ENCODE data around the gene AUTS2. TPM values are rescaled to one million over a fixed set of nuclear protein-coding genes. Genes with fewer than 3 reads are reported as not detected.

The AUTS2 gene
- total RNA-seq, 1 donor from 2014 or later = 9.9 TPM

DNA sequence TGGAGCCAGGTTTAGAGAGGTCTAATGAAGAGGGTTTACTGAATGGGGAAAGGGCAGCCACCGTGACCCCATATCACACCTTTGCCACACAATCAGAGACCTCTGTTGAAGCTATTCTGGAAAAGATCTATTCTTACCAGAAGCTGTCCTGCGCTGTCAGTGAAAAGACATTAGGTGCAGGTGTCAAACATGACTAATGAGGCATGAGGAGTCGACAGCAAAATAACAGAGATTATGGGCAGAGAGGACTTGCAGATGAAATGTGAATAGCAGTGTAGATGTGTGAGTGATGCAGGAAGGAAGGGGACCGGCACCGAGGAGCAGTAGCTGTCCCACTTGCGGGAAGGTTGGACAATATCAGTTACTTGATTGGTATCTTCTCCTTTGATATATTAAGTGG lies 906.0 kb downstream of the AUTS2 start:
- no peaks in the 10 kb centered on the region for H3K36me3 ChIP-seq (ENCODE audit: control insufficient read depth, insufficient read depth, low read length)
- no peak overlapping the region for H3K4me3 ChIP-seq (ENCODE audit: low read depth, low read length)
- no peaks in the 10 kb centered on the region for H3K27me3 ChIP-seq (ENCODE audit: control insufficient read depth, insufficient read depth, low read length)
- TF ChIP-seq, protein P1, sequence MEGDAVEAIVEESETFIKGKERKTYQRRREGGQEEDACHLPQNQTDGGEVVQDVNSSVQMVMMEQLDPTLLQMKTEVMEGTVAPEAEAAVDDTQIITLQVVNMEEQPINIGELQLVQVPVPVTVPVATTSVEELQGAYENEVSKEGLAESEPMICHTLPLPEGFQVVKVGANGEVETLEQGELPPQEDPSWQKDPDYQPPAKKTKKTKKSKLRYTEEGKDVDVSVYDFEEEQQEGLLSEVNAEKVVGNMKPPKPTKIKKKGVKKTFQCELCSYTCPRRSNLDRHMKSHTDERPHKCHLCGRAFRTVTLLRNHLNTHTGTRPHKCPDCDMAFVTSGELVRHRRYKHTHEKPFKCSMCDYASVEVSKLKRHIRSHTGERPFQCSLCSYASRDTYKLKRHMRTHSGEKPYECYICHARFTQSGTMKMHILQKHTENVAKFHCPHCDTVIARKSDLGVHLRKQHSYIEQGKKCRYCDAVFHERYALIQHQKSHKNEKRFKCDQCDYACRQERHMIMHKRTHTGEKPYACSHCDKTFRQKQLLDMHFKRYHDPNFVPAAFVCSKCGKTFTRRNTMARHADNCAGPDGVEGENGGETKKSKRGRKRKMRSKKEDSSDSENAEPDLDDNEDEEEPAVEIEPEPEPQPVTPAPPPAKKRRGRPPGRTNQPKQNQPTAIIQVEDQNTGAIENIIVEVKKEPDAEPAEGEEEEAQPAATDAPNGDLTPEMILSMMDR (IDR thresholded peaks at IDR 0.05; ENCODE audit: insufficient read depth, low read length, poor library complexity, severe bottlenecking) = no peak
- no peak for DNase-seq (ENCODE audit: low read depth)

DNA sequence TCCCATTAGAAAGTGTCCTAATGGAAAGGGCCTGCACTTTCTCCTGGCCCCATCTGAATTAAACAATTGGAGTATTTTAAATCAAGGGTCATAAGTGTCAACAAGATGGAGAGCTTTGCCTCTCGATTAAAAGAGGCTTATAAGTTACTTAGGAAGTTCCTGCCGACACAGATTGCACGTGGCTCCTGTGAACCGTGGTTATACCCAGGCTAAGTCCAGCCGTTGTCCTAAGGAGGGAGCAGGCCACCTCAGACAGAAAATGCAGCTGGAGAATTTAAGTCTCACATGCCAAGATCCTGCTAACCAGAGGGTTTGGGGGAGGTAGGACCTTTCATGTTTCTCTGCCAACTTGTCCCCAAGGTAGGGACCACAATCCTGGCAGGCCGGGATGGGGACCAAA lies 907.2 kb downstream of the AUTS2 start:
- H3K27me3 ChIP-seq (ENCODE audit: control insufficient read depth, insufficient read depth, low read length) = no peaks in the 10 kb centered on the region
- H3K4me3 ChIP-seq (ENCODE audit: low read depth, low read length) = no peak overlapping the region
- H3K36me3 ChIP-seq (ENCODE audit: control insufficient read depth, insufficient read depth, low read length) = no peaks in the 10 kb centered on the region
- TF ChIP-seq, protein P1 (IDR thresholded peaks at IDR 0.05; ENCODE audit: insufficient read depth, low read length, poor library complexity, severe bottlenecking) = no peak
- DNase-seq (ENCODE audit: low read depth) = no peak

DNA sequence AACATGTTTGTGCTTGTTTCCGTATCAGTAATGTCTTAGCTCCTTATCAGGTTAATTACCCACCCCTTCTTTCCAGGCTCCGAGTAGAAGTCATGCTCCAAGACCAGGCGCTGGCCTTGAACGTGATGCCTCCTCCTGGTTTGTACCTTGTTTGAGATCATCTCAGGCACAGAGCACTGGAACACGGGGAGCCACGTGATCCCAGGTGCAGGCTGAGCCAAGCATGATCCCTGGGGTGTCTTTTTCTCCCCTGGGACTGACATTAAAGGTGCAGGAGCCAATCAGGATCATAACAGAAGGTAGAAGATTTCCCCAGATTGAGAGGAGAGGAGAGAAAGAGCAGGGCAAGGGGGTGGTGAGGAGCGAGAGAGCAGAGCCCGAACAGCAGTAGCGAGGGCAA lies 907.6 kb downstream of the AUTS2 start:
- Histone ChIP-seq H3K4me3 (ENCODE audit: low read depth, low read length) (no peak overlapping the region), H3K27me3 (ENCODE audit: control insufficient read depth, insufficient read depth, low read length) (no peaks in the 10 kb centered on the region), H3K36me3 (ENCODE audit: control insufficient read depth, insufficient read depth, low read length) (no peaks in the 10 kb centered on the region)
- TF ChIP-seq, protein P1 (IDR thresholded peaks at IDR 0.05; ENCODE audit: insufficient read depth, low read length, poor library complexity, severe bottlenecking) = no peak
- DNase-seq (ENCODE audit: low read depth) = no peak

DNA sequence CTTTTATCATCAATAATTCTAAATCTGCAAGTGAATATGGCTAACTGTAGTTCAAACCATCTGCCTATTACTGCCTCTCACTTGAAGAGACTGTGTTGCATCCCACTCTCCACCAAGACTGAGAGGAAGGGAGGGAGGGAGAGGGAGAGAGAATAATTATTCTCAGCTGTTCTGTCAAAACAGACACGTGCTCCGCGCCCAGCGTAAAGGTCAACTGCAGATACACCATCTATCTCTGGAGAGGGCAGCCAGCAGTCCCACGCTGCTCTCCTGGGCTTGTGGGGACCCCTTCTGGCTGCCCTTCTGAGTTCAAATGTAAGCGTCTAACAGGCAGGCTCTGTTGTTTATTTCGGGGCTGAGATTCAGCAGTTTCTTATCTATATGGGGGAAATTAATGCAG lies 908.2 kb downstream of the AUTS2 start:
- Histone ChIP-seq H3K4me3 (ENCODE audit: low read depth, low read length) (no peak overlapping the region), H3K36me3 (ENCODE audit: control insufficient read depth, insufficient read depth, low read length) (no peaks in the 10 kb centered on the region), H3K27me3 (ENCODE audit: control insufficient read depth, insufficient read depth, low read length) (no peaks in the 10 kb centered on the region)
- no peak for DNase-seq (ENCODE audit: low read depth)
- TF ChIP-seq, protein P1 (IDR thresholded peaks at IDR 0.05; ENCODE audit: insufficient read depth, low read length, poor library complexity, severe bottlenecking) = peak; percentile 8

DNA sequence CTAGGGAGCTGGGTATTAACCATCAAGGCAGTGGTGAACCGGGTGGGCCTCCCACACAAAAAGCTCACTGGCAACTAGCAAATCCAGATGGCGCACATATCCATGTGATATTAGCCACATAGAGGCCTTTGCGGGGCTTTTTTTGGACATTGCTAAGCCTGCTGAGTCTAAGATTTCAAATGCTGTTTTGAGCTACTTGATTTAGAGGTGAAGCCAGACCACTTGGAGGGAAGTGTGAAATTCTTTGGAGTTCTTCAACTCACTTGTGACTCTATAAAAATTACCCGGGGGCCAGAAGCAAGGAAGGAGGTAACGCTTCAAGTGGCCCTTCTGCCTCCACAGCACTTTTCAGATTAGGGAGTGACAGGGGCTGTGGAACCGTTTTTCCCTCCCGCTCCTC lies 913.9 kb downstream of the AUTS2 start:
- no peak for DNase-seq (ENCODE audit: low read depth)
- Histone ChIP-seq H3K27me3 (ENCODE audit: control insufficient read depth, insufficient read depth, low read length) (no peaks in the 10 kb centered on the region), H3K36me3 (ENCODE audit: control insufficient read depth, insufficient read depth, low read length) (no peaks in the 10 kb centered on the region), H3K4me3 (ENCODE audit: low read depth, low read length) (no peak overlapping the region)
- TF ChIP-seq, protein P1 (IDR thresholded peaks at IDR 0.05; ENCODE audit: insufficient read depth, low read length, poor library complexity, severe bottlenecking) = no peak

- no peak for DNase-seq (ENCODE audit: low read depth)
- no peaks in the 10 kb centered on the region for H3K27me3 ChIP-seq (ENCODE audit: control insufficient read depth, insufficient read depth, low read length)
- TF ChIP-seq, protein P1 (IDR thresholded peaks at IDR 0.05; ENCODE audit: insufficient read depth, low read length, poor library complexity, severe bottlenecking) = no peak
- no peaks in the 10 kb centered on the region for H3K36me3 ChIP-seq (ENCODE audit: control insufficient read depth, insufficient read depth, low read length)
- no peak overlapping the region for H3K4me3 ChIP-seq (ENCODE audit: low read depth, low read length)
Observed at GRCh38 chr7:70512761-70513160, 914.5 kb downstream of the AUTS2 start.

Measured in kidney epithelial cell (primary cell).